AG08395 (cell line): ENCODE data around the gene KRTAP4-7.
"Not testable (repeated sequence)": the region's sequence is repeated elsewhere in the genome, so short reads cannot be mapped to it uniquely, and the experiment has no call there.

ENCODE experiments used
- DNase-seq: peaks from one replicate; pipeline ENCODE4 v3.0.0; 2012; ENCODE audit warnings: mixed read lengths, low spot score

The KRTAP4-7 gene

GRCh38 chr17:41065016-41065689 is 18.8 kb upstream of the KRTAP4-7 start:
- DNase-seq: not testable (repeated sequence)

GRCh38 chr17:41065829-41066624 is 17.9 kb upstream of the KRTAP4-7 start, which contains the start of gene KRTAP2-4:
Gene KRTAP2-4, minus strand, starts transcription at chr17:41065879. Its CDS starts 34 bp downstream, at chr17:41065845.
- peak; percentile 74 for DNase-seq

GRCh38 chr17:41067281-41067680 is 16.7 kb upstream of the KRTAP4-7 start:
- no peak for DNase-seq

GRCh38 chr17:41069031-41069430 is 14.9 kb upstream of the KRTAP4-7 start:
- no peak for DNase-seq

GRCh38 chr17:41071606-41072360 is 12.2 kb upstream of the KRTAP4-7 start:
- DNase-seq: no peak

GRCh38 chr17:41073676-41074075 is 10.3 kb upstream of the KRTAP4-7 start:
- DNase-seq: no peak

GRCh38 chr17:41076788-41077187 is 7.2 kb upstream of the KRTAP4-7 start:
- no peak for DNase-seq

- no peak for DNase-seq
Observed at GRCh38 chr17:41082626-41083025, 1.3 kb upstream of the KRTAP4-7 start.

GRCh38 chr17:41083427-41083826 is 523 bp upstream of the KRTAP4-7 start:
- not testable (repeated sequence) for DNase-seq

- not testable (repeated sequence) for DNase-seq
Observed at GRCh38 chr17:41088760-41089352, 4.9 kb downstream of the KRTAP4-7 start.

GRCh38 chr17:41096055-41096454 is 12.1 kb downstream of the KRTAP4-7 start:
- no peak for DNase-seq

- DNase-seq: no peak
Observed at GRCh38 chr17:41098042-41098441, 14.1 kb downstream of the KRTAP4-7 start, which contains the start of gene KRTAP4-8. Gene KRTAP4-8, minus strand, starts transcription at chr17:41098142. Its CDS starts 58 bp downstream, at chr17:41098084.

- DNase-seq: peak; percentile 7
Observed at GRCh38 chr17:41098481-41098880, 14.5 kb downstream of the KRTAP4-7 start.

- DNase-seq: not testable (repeated sequence)
Observed at GRCh38 chr17:41099682-41100480, 15.9 kb downstream of the KRTAP4-7 start.

GRCh38 chr17:41101586-41102259 is 17.8 kb downstream of the KRTAP4-7 start, which contains the start of gene KRTAP4-16:
Gene KRTAP4-16, minus strand, starts transcription at chr17:41102209. Its CDS starts 0 bp downstream, at chr17:41102209.
- no peak for DNase-seq

GRCh38 chr17:41103896-41104295 is 19.9 kb downstream of the KRTAP4-7 start:
- no peak for DNase-seq

GRCh38 chr17:41104386-41105038 is 20.6 kb downstream of the KRTAP4-7 start:
- not testable (repeated sequence) for DNase-seq

- not testable (repeated sequence) for DNase-seq
Observed at GRCh38 chr17:41105347-41105746, 21.4 kb downstream of the KRTAP4-7 start, which contains the start of gene KRTAP4-9. Gene KRTAP4-9, plus strand, starts transcription at chr17:41105389. Its CDS starts 0 bp downstream, at chr17:41105389.

- no peak for DNase-seq
Observed at GRCh38 chr17:41107941-41108450, 24.0 kb downstream of the KRTAP4-7 start.
